SK-N-MC (cell line): ENCODE data around the gene PTGES2.

Experiments
- DNase-seq: peaks from one replicate; pipeline ENCODE4 v3.0.0-alpha.2; 2011; ENCODE audit warnings: low read depth, low spot score
- H3K27ac ChIP-seq: fragments of 200-600 bp; sonication (generic); 2 replicates; pipeline ENCODE4 v1.5.1; 2016; ENCODE audit warnings: mixed run types
- H3K36me3 ChIP-seq: fragments of 200-600 bp; sonication (generic); 2 replicates; pipeline ENCODE4 v1.6.1; 2017; ENCODE audit warnings: antibody characterized with exemption, low read length, mixed read lengths; ENCODE audit not compliant: insufficient read depth
- H3K4me3 ChIP-seq: fragments of 200-600 bp; sonication (generic); 2 replicates; pipeline ENCODE4 v1.5.1; 2016
- H3K9ac ChIP-seq: fragments of 200-600 bp; sonication (generic); 2 replicates; pipeline ENCODE4 v1.8.0; 2017; ENCODE audit warnings: mixed run types, mixed read lengths; ENCODE audit not compliant: insufficient read length
- H3K9me3 ChIP-seq: fragments of 200-600 bp; sonication (generic); 2 replicates; pipeline ENCODE4 v1.6.1; 2017; ENCODE audit warnings: low read depth, mild to moderate bottlenecking, antibody characterized with exemption, low read length, moderate library complexity, mixed read lengths
- EZH2 ChIP-seq: fragments of 200-600 bp; sonication (generic); IDR thresholded peaks from one replicate; pipeline ENCODE4 v1.6.1; 2017; ENCODE audit warnings: antibody characterized with exemption
- FOXP2 ChIP-seq: optimal IDR thresholded peaks from 2 replicates; pipeline ENCODE3; 2011; ENCODE audit warnings: mild to moderate bottlenecking, moderate library complexity; ENCODE audit not compliant: insufficient read depth; ENCODE audit errors: extremely low read length, control extremely low read depth
- POLR2AphosphoS5 ChIP-seq: IDR thresholded peaks from 2 replicates; pipeline ENCODE4 v1.6.1; 2012; ENCODE audit warnings: mild to moderate bottlenecking, low read depth, low read length, borderline replicate concordance

PTGES2 gene

GRCh38 chr9:128096616-128097536, 30.7 kb downstream of the PTGES2 start:
- Histone ChIP-seq H3K9ac (no peak overlapping the region), H3K9me3 (no peaks in the 10 kb centered on the region), H3K27ac (peak overlapping the region; percentile 67), H3K36me3 (peaks cover 8% of the 10 kb centered on the region; the same call in 1 of the 2 replicates), H3K4me3 (no peak overlapping the region)
- DNase-seq = no peak
- TF ChIP-seq EZH2 = no peak
- TF ChIP-seq FOXP2 = no peak
- no peak for TF ChIP-seq POLR2AphosphoS5

- H3K27ac ChIP-seq = peak overlapping the region; percentile 74; the same call in 1 of the 2 replicates
- H3K9me3 ChIP-seq = no peaks in the 10 kb centered on the region
- no peak overlapping the region for H3K9ac ChIP-seq
- no peak overlapping the region; the same call in 1 of the 2 replicates for H3K4me3 ChIP-seq
- no peak for DNase-seq
- TF ChIP-seq EZH2 (no peak), FOXP2 (no peak)
- no peaks in the 10 kb centered on the region for H3K36me3 ChIP-seq
Observed at GRCh38 chr9:128094950-128095544, 32.5 kb downstream of the PTGES2 start.

- H3K27ac ChIP-seq = peak overlapping the region; percentile 74
- TF ChIP-seq POLR2AphosphoS5 (no peak), FOXP2 (no peak), EZH2 (no peak)
- peak; percentile 75 for DNase-seq
- H3K4me3 ChIP-seq = peak overlapping the region; percentile 30
- no peaks in the 10 kb centered on the region for H3K9me3 ChIP-seq
- no peak overlapping the region for H3K9ac ChIP-seq
- no peaks in the 10 kb centered on the region for H3K36me3 ChIP-seq
Observed at GRCh38 chr9:128094166-128094949, 33.2 kb downstream of the PTGES2 start.

- Histone ChIP-seq H3K9me3 (no peaks in the 10 kb centered on the region), H3K9ac (no peak overlapping the region), H3K4me3 (no peak overlapping the region), H3K27ac (peak overlapping the region; percentile 74), H3K36me3 (no peaks in the 10 kb centered on the region)
- TF ChIP-seq POLR2AphosphoS5 = no peak
- no peak for TF ChIP-seq EZH2
- no peak for TF ChIP-seq FOXP2
- DNase-seq = no peak
Observed at GRCh38 chr9:128093011-128093410, 34.5 kb downstream of the PTGES2 start.

GRCh38 chr9:128092199-128092977, 35.1 kb downstream of the PTGES2 start:
- TF ChIP-seq FOXP2 = no peak
- no peak for TF ChIP-seq EZH2
- no peak for TF ChIP-seq POLR2AphosphoS5
- Histone ChIP-seq H3K36me3 (no peaks in the 10 kb centered on the region), H3K4me3 (no peak overlapping the region), H3K27ac (peak overlapping the region; percentile 74), H3K9ac (no peak overlapping the region), H3K9me3 (no peaks in the 10 kb centered on the region)
- DNase-seq = no peak

GRCh38 chr9:128091571-128091970, 36.0 kb downstream of the PTGES2 start:
- no peaks in the 10 kb centered on the region for H3K9me3 ChIP-seq
- no peaks in the 10 kb centered on the region for H3K36me3 ChIP-seq
- no peak for DNase-seq
- TF ChIP-seq POLR2AphosphoS5 = no peak
- TF ChIP-seq FOXP2 = no peak
- no peak for TF ChIP-seq EZH2
- no peak overlapping the region for H3K4me3 ChIP-seq
- 0 out of 2 replicates have a peak overlapping the region, but pooled peaks have one; percentile 9 for H3K27ac ChIP-seq
- H3K9ac ChIP-seq = no peak overlapping the region

GRCh38 chr9:128091144-128091543, 36.4 kb downstream of the PTGES2 start:
- Histone ChIP-seq H3K27ac (no peak overlapping the region), H3K9ac (no peak overlapping the region), H3K4me3 (no peak overlapping the region), H3K36me3 (no peaks in the 10 kb centered on the region), H3K9me3 (no peaks in the 10 kb centered on the region)
- TF ChIP-seq EZH2 (no peak), FOXP2 (no peak), POLR2AphosphoS5 (no peak)
- DNase-seq = no peak
